Endothelial cell of umbilical vein (primary cell): ENCODE measurements around the gene PTGS2. TPM values are rescaled to one million over a fixed set of nuclear protein-coding genes. Genes with fewer than 3 reads are reported as not detected.

Source experiments
- BruUV-seq: library from RNA; stranded (reverse); fragments of 400-500 nt; replicated peaks from 2 replicates; lab custom pipeline; 2021; lab: Mats Ljungman, UMichigan
- CTCF ChIA-PET: fragments of 300-600, 350-600 bp; sonication (Branson Sonifier 250); formaldehyde crosslinking; loops from one replicate; lab custom pipeline; 2021; ENCODE audit warnings: antibody characterized with exemption, inconsistent platforms; lab: Charles Lee
- POLR2A ChIA-PET: fragments of 300-600, 350-600 bp; sonication (Branson Sonifier 250); formaldehyde crosslinking; loops from one replicate; lab custom pipeline; 2021; ENCODE audit warnings: antibody characterized with exemption, inconsistent platforms; lab: Charles Lee
- DNase-seq: peaks from one replicate; pipeline ENCODE4 v3.0.0-alpha.2; 2011; ENCODE audit warnings: low read depth, low spot score
- FAIRE-seq: peaks from 2 replicates; lab custom pipeline; 2011; peaks lifted over from hg19 to GRCh38; lab: Jason Lieb, UNC
- H2AFZ ChIP-seq: 2 replicates; pipeline ENCODE4 v1.6.0; 2012; ENCODE audit warnings: low read depth, low read length, control low read depth, inconsistent platforms
- H3K27ac ChIP-seq: 2 replicates; pipeline ENCODE4 v1.5.1; 2011; ENCODE audit warnings: low read depth, mild to moderate bottlenecking, control low read depth, low read length, moderate library complexity; ENCODE audit not compliant: insufficient read depth
- H3K27me3 ChIP-seq, 2 experiments: 2 replicates each; pipeline versions ENCODE4 v1.6.0 to v1.6.1; 2011; ENCODE audit warnings: low read length in 2 of 2, mixed read lengths in 1 of 2; ENCODE audit not compliant: control insufficient read depth in 2 of 2, insufficient read depth in 2 of 2
- H3K36me3 ChIP-seq, 2 experiments: 2 replicates in 1 of 2; 3 replicates in 1 of 2; pipeline ENCODE4 v1.5.1; 2011; ENCODE audit warnings: low read length in 2 of 2, mild to moderate bottlenecking in 1 of 2, moderate library complexity in 1 of 2; ENCODE audit not compliant: control insufficient read depth in 2 of 2, insufficient read depth in 2 of 2; ENCODE audit errors: extremely low read depth in 1 of 2
- H3K4me1 ChIP-seq: 3 replicates; pipeline ENCODE4 v1.5.1; 2011; ENCODE audit warnings: mild to moderate bottlenecking, low read length; ENCODE audit not compliant: control insufficient read depth, insufficient read depth; ENCODE audit errors: extremely low read depth
- H3K4me2 ChIP-seq: 2 replicates; pipeline ENCODE4 v1.6.1; 2011; ENCODE audit warnings: low read length, control low read depth, mixed read lengths; ENCODE audit not compliant: insufficient read depth
- H3K4me3 ChIP-seq, 3 experiments: fragments of 200-600 bp in 1 of 3; sonication (generic), shearing (Covaris generic) in 1 of 3; replicated peaks in 1 of 3; 2 replicates each; pipeline ENCODE4 v1.5.1; 2011 to 2016; ENCODE audit warnings: control low read depth in 3 of 3, low read length in 3 of 3, mild to moderate bottlenecking in 2 of 3, inconsistent platforms in 1 of 3, low read depth in 1 of 3, moderate library complexity in 1 of 3; ENCODE audit not compliant: insufficient read depth in 1 of 3
- H3K79me2 ChIP-seq: 2 replicates; pipeline ENCODE4 v1.6.0; 2012; ENCODE audit warnings: low read length, inconsistent platforms; ENCODE audit not compliant: control insufficient read depth, insufficient read depth
- H3K9ac ChIP-seq: replicated peaks from 2 replicates; pipeline ENCODE3; 2011; ENCODE audit warnings: low read length, control low read depth; ENCODE audit not compliant: insufficient read depth; ENCODE audit errors: extremely low read depth
- H3K9me1 ChIP-seq: replicated peaks from 3 replicates; pipeline ENCODE4 v1.6.0; 2011; ENCODE audit warnings: mild to moderate bottlenecking, low read length; ENCODE audit not compliant: control insufficient read depth, insufficient read depth; ENCODE audit errors: extremely low read depth
- H3K9me3 ChIP-seq: replicated peaks from 2 replicates; pipeline ENCODE4 v1.5.1; 2012; ENCODE audit warnings: low read length, inconsistent platforms; ENCODE audit not compliant: control insufficient read depth, insufficient read depth
- H4K20me1 ChIP-seq: replicated peaks from 2 replicates; pipeline ENCODE3; 2011; ENCODE audit warnings: mild to moderate bottlenecking, low read length; ENCODE audit not compliant: control insufficient read depth, insufficient read depth; ENCODE audit errors: extremely low read depth
- EZH2 ChIP-seq: IDR thresholded peaks from 2 replicates; pipeline ENCODE4 v1.6.1; 2012; ENCODE audit warnings: borderline replicate concordance, low read depth, mild to moderate bottlenecking, moderate library complexity, low read length, inconsistent platforms; ENCODE audit not compliant: severe bottlenecking
- FOS ChIP-seq: IDR thresholded peaks from 2 replicates; pipeline ENCODE4 v1.6.1; 2011; ENCODE audit warnings: mild to moderate bottlenecking, low read length, moderate library complexity, borderline replicate concordance; ENCODE audit not compliant: insufficient read depth
- GATA2 ChIP-seq: IDR thresholded peaks from 2 replicates; pipeline ENCODE4 v1.7.0; 2011; ENCODE audit warnings: low read depth, mild to moderate bottlenecking, moderate library complexity, mixed read lengths, low read length; ENCODE audit not compliant: insufficient read length, insufficient read depth
- JUN ChIP-seq: IDR thresholded peaks from 2 replicates; pipeline ENCODE4 v1.6.1; 2011; ENCODE audit warnings: borderline replicate concordance, low read depth; ENCODE audit not compliant: insufficient read length, insufficient read depth
- MYC ChIP-seq: IDR thresholded peaks from one replicate; pipeline ENCODE4 v1.6.1; 2011; ENCODE audit warnings: mild to moderate bottlenecking, low read depth, low read length
- POLR2A ChIP-seq: IDR thresholded peaks from 2 replicates; pipeline ENCODE4 v1.6.1; 2012; ENCODE audit warnings: low read depth, mild to moderate bottlenecking, control low read depth, low read length
- POLR2AphosphoS5 ChIP-seq: IDR thresholded peaks from 2 replicates; pipeline ENCODE4 v1.6.1; 2012; ENCODE audit warnings: low read depth, mild to moderate bottlenecking, control low read depth, low read length, moderate library complexity; ENCODE audit not compliant: insufficient read depth
- dilution Hi-C: fragments of 300-500 bp; cut with MboI; formaldehyde crosslinking; loops from one replicate; pipeline ENCODE4 v1.15.0; 2019; ENCODE audit warnings: low sequenced_read_pairs; ENCODE audit not compliant: extremely low pct_ligation_motif_present
- intact Hi-C: fragments of 100-400 bp; cut with micrococcal nuclease; formaldehyde crosslinking; loops from one replicate; pipeline ENCODE4 v1.10.0; 2022
- polyA plus RNA-seq, 4 experiments: library from polyadenylated mRNA; depleted of rRNA in 3 of 4; stranded (reverse) in 3 of 4; unstranded in 1 of 4; fragments of >200 nt; gene quantifications; 2 replicates each; pipeline versions ENCODE4 v1.2.1 to v1.2.3, GENCODE V29; 2011 to 2012; ENCODE audit warnings: missing spikeins in 1 of 4
- total RNA-seq: library from RNA; stranded (reverse); gene quantifications from 2 replicates; pipeline ENCODE4 v1.2.3, GENCODE V29; 2021
- TF ChIP-seq, protein P1 (sequence below): IDR thresholded peaks from 2 replicates; pipeline ENCODE4 v1.6.1; 2011; ENCODE audit not compliant: insufficient read depth, insufficient read length
- TF ChIP-seq, protein P2 (sequence below), 2 donors: IDR thresholded peaks; 1 replicate in 1 of 2; 2 replicates in 1 of 2; pipeline ENCODE4 v1.5.1; 2011; ENCODE audit warnings: low read length in 2 of 2, mild to moderate bottlenecking in 2 of 2, moderate library complexity in 2 of 2, control low read depth in 1 of 2, inconsistent platforms in 1 of 2, low read depth in 1 of 2; ENCODE audit not compliant: insufficient read depth in 1 of 2; ENCODE audit errors: extremely low read depth in 1 of 2

PTGS2 gene
- total and polyA plus RNA-seq, 2 donors (not counting 3 experiments of a cell fraction or from before 2014, with no cell fraction given), result 21.6 to 84.6 TPM

DNA sequence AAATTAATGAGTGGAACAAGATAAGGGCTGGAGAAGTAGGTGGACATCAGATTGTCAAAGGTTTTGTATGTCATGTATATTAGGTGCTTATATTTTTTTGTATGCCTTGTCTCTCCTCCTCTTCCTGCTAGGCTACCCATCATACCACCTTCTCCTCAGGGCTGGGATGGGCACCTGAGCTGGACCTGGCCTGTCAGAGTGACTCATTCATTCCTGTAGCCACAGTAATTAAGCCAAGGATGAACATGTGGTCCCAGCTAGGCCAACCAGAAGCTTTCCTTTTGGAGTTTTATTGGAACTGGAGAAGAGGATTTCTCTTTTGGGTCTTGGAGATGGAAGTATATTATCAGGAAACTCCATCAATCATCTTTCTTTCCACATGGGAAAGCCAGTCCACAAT is 21.2 kb downstream of the PTGS2 start:
- no peak overlapping the region for H3K9ac ChIP-seq
- no peak overlapping the region for H2AFZ ChIP-seq
- no peak overlapping the region for H3K27ac ChIP-seq
- POLR2A ChIA-PET, result no interaction called here
- H3K27me3 ChIP-seq, result no peaks in the 10 kb centered on the region
- no peaks in the 10 kb centered on the region for H3K9me1 ChIP-seq
- DNase-seq, result no peak
- H3K4me3 ChIP-seq, result no peak overlapping the region
- H3K4me2 ChIP-seq, result no peak overlapping the region
- H3K9me3 ChIP-seq, result no peaks in the 10 kb centered on the region
- CTCF ChIA-PET, result no interaction called here
- TF ChIP-seq MYC, result no peak
- no peak for TF ChIP-seq GATA2
- TF ChIP-seq POLR2AphosphoS5, result no peak
- TF ChIP-seq, protein P1, sequence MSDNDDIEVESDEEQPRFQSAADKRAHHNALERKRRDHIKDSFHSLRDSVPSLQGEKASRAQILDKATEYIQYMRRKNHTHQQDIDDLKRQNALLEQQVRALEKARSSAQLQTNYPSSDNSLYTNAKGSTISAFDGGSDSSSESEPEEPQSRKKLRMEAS, result no peak
- TF ChIP-seq POLR2A, result no peak
- TF ChIP-seq FOS, result no peak
- H3K4me1 ChIP-seq, result peaks cover 20% of the 10 kb centered on the region
- BruUV-seq, result no TSS peak
- H3K36me3 ChIP-seq, result no peaks in the 10 kb centered on the region
- intact Hi-C loops (no loop called here), dilution Hi-C loops (no loop called here)
- FAIRE-seq, result no peak
- no peaks in the 10 kb centered on the region for H4K20me1 ChIP-seq
- H3K79me2 ChIP-seq, result no peaks in the 10 kb centered on the region

DNA sequence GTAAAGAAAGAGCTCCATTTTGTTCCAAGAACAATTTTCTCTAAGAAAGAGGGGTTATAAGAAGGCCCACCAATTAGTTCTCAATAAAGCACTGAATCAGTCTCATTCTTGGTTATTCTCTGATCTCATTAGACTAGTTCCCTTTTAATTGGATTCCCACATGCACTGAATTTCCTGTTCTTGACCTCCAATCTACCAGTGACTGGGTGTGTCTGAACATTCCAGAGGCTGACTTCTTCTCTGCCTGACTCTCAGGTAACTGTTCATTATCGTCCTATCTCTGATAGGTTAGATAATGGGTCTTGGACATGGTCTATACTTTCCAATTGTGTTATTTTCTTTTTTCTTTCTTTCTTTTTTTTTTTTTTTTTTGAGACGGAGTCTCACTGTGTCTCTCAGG is 22.7 kb downstream of the PTGS2 start:
- ChIA-PET POLR2A (no interaction called here), CTCF (no interaction called here)
- H3K9ac ChIP-seq, result no peak overlapping the region
- no peaks in the 10 kb centered on the region for H3K36me3 ChIP-seq
- no TSS peak for BruUV-seq
- no peak for DNase-seq
- no peak for FAIRE-seq
- no peak overlapping the region for H3K27ac ChIP-seq
- H3K4me1 ChIP-seq, result peaks cover 11% of the 10 kb centered on the region
- H3K9me3 ChIP-seq, result no peaks in the 10 kb centered on the region
- H3K4me3 ChIP-seq, result no peak overlapping the region
- H3K27me3 ChIP-seq, result no peaks in the 10 kb centered on the region
- TF ChIP-seq, protein P1, result no peak
- TF ChIP-seq GATA2 (no peak), FOS (no peak), MYC (no peak), POLR2AphosphoS5 (no peak), EZH2 (no peak), JUN (no peak), POLR2A (no peak)
- TF ChIP-seq, protein P2, sequence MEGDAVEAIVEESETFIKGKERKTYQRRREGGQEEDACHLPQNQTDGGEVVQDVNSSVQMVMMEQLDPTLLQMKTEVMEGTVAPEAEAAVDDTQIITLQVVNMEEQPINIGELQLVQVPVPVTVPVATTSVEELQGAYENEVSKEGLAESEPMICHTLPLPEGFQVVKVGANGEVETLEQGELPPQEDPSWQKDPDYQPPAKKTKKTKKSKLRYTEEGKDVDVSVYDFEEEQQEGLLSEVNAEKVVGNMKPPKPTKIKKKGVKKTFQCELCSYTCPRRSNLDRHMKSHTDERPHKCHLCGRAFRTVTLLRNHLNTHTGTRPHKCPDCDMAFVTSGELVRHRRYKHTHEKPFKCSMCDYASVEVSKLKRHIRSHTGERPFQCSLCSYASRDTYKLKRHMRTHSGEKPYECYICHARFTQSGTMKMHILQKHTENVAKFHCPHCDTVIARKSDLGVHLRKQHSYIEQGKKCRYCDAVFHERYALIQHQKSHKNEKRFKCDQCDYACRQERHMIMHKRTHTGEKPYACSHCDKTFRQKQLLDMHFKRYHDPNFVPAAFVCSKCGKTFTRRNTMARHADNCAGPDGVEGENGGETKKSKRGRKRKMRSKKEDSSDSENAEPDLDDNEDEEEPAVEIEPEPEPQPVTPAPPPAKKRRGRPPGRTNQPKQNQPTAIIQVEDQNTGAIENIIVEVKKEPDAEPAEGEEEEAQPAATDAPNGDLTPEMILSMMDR (IDR thresholded peaks at IDR 0.05; ENCODE audit: extremely low read depth in 1 of 2, insufficient read depth in 1 of 2, low read depth in 1 of 2, low read length in 2 of 2), result no peak
- H3K9me1 ChIP-seq, result no peaks in the 10 kb centered on the region
- H2AFZ ChIP-seq, result no peak overlapping the region
- no peak overlapping the region for H3K4me2 ChIP-seq
- H3K79me2 ChIP-seq, result no peaks in the 10 kb centered on the region
- no peaks in the 10 kb centered on the region for H4K20me1 ChIP-seq
- dilution Hi-C loops, result no loop called here
- intact Hi-C loops, result no loop called here
